ENCODE data around the gene MND1.

MND1 gene

DNA sequence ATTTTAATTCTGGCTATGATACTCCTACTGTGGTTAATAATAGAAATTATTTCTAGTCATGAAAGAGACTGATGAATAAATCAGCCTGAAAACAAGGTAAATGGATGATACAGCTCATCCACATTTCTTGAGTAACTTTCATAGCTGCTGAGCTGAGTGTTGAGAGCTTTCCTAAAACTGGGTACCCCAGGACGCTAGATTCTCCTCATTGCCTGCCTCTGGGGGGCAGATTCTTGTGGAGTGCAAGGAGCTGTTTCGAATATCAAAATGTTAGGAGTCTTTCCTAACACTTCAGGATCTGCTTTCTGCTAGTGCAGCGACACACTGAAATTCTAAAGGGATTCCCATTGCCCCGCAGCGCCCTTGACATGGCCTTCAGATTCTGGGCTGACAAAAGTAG lies 2.1 kb downstream of the MND1 start:
- DNase-seq: no peak

DNA sequence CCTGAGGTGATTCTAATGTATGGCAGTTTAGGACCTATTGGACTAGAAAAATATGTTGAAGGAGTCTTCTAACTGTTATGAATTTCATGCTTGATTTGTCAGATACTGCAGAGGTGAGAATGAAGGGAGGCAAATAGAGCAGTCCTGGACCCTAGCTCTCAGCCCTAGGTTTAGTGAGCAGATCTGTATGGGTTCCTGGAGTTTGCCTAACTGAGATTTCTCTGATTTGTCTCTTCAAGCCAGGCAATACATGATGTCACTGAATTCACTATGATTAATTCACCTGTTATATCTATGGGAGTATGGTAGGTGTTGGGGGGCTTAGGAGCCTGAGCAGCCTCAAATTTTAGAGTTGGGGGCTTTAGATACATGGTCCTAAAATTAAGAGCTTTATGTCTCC lies 2.6 kb downstream of the MND1 start:
- no peak for DNase-seq

DNA sequence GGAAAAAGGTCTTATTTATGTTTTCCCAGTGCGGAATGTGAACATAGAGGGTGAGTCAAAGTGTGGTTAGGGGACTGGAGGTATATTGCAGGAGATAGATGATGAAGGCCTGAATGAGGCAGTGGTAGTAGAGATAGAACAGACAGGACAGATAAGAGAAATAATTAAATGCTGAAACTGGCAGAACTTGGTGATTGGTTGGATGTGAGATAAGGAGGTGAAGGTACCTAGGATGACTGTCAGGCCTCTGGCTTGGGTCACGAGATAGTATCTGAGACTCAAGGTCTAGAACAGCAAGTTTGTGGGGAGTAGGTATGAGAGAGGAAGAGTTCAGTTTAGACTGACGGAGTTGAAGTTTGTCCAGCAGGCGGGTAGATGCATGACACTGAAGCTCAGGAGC lies 3.5 kb downstream of the MND1 start:
- no peak for DNase-seq

DNA sequence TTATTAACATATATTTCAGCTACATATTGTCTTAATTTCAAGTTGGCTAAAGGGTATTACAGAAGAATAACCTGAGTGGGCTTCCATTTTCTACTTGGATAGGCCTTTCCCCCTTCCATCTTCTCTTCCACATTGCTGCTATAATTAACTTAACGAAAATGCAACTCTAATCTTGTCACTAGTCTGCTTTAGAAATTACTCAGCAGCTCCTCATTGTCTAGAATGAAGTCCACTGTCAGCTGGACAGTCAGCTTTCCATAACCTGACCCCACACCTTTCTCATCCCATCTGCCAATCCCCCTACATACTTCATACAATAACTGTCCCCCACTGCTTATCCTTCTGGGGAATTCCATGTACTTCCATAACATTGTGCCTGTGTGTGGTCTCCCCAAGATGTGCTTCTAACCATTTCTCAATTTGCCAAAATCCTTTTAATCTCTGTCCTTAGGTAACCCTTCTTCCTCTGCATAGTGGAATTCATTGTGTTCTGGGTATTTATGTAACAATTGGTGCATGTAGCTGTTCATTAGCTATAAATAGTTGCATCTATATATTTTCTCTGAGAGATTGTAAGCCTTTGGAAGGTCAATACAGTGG lies 4.8 kb downstream of the MND1 start:
- no peak for DNase-seq

DNA sequence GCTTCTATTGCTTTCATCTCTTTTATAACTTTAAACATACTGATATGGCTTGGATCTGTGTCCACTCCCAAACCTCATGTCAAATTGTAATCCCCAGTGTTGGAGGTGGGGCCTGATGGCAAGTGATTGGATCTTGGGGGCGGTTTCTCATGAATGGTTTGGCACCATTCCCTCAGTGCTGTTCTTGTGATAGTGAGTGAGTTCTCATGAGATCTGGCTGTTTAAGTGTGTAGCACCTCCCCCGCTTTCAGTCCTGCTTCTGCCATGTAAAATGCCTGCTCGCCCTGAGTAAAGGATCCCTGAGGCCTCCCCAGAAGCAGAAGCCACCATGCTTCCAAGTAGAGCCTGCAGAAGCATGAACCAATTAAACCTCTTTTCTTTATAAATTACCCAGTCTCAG lies 17.7 kb downstream of the MND1 start:
- DNase-seq: no peak

DNA sequence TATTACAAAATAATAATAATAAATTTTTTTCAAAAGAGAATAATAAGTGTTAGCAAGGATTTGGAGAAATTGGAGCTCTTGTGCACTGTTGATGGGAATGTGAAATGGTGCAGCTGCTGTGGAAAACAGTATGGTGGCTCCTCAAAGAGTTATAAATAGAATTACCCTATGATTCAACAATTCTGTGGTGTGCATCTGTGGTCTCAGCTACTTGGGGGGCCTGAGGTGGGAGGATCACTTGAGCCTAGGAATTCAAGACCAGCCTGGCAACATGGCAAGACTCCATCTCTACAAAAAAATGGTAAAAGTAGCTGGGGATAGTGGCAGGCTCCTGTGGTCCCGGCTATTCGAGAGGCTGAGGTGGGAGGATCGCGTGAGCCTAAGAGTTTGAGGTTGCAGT lies 19.6 kb downstream of the MND1 start:
- DNase-seq: no peak

DNA sequence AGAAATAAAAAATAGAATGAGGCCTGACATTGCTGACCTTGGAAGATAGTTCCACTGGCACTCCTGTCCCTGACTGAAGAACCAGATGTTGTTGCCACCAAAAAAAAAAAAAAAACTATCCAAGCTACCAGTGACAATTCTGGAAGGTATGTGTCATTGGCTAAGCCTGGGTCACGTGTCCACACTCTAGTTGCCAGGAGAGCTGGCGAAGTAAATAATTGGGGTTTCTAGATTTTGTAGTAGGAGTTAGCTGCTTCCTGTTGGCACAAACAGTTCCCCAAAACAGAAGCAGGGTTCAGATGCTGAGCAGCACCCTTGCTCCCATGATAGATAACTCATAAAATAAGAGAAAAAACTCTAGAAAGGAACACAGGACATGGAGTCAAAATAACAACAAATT lies 20.5 kb downstream of the MND1 start:
- DNase-seq: no peak

DNA sequence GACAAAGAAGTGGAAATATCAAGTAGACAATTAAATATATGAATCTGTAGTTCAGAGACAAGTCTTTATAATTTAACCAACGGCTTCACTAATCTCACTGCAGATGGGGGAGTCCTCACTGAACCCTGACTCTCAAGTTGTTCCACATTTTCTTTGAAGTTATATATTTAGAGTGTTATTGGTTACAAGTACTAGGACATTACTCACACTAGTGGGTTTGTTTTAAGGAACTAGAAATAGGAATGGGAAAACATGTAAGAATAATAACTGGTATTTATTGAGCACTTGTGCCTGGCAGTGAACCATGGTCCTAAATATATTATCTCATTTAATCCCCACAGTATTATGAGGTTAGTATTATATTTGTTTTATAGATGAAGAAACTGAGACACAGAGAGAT lies 22.0 kb downstream of the MND1 start:
- DNase-seq: no peak

DNA sequence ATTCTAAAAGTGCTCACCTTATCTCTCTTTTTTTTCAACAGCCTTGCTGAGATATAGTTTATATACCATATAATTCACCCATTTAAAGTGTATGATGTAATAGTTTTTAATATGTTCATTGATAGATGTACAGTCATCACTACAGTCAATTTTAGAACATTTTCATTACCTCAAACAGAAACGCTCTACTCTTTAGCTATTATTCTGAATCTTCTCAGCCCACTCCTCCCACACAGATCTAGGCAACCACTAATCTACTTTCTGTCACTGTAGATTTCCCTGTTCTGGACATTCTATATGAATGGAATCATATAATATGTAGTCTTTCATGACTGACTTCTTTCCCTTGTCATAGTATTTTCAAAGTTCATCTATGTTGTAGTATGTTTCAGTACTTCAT lies 22.6 kb downstream of the MND1 start:
- DNase-seq: no peak

DNA sequence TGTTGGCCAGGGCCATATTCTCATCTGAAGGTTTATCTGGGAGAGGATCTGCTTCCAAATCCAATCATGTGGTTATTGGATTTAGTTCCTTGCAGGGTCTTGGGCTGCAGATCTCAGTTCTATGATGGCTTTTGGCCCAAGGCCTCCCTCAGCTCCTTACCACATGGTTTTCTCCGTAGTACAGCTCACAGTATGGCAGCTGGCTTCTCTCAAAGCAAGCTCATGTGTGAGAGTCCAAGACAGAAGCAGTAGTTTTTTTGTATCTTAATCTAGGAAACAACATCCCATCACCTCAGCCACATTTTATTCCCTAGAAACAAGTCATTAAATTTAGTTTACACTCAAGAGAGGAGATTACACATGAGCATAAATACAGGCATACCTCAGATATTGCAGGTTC lies 24.5 kb downstream of the MND1 start:
- DNase-seq: no peak

DNA sequence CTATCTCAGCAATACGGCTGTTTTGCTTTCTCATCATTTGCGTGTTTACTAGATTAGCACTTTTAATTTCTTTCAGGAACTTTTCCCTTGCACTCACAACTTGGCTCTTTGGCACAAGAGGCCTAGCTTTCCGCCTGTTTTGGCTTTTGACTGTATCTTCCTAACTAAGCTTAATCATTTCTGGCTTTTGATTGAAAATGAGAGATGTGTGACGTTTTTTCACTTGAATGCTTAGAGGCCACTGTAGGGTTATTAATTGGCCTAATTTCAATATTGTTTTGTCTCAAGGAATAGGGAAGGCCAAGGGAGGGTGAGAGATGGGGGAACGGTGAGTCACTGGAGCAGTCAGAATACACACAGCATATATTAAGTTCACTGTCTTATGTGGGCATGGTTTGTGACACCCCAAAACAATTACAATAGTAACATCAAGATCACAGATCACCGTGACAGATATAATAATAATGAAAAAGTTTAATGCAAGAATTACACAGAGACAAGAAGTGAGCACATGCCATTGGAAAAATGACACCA lies 27.3 kb downstream of the MND1 start:
- no peak for DNase-seq

DNA sequence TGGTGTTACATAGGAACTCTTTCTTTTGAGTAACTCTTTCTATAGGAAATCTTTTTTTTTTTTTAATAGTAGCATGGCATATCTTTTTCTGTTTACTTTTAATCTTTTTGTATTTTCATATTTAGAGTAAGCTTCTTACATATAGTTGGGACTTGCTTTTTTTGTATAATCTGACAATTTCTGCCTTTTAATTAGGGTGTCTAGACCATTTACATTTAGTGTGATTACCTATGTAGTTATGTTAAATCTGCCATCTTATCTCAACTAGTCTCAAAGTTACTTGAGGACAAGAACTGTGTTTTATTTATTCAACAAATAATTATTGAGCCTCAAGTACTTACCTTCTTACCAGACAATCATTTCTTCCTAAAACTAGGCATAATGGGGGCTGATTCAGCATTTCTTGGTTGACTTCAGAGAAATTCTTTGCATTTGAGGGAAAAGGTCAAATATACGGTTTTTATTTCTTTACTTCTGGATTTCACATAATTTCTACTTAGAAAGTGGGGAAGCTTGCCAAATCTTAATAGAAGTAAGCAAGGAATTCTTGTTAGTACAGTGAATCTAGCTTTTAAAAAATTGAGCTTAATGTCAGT lies 28.6 kb downstream of the MND1 start:
- DNase-seq: no peak

DNA sequence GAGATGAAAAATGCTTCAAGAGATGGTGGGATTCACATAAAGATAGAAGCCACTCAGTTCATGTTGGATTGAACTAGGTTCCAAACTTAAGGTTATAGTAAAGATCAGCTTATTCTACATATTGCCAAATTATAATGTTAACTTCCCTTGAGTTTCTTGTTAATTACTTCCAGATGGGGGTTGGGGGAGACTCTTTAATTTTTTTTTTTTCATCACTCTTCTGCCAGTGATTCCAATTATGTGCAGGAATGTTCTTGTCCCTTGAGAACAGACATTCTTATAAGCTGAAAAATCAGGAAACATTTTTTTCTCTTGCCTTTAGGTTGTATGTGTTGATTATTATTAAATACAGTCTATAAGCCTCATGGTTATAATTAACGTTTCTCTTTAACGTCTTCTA lies 30.0 kb downstream of the MND1 start:
- DNase-seq: no peak

DNA sequence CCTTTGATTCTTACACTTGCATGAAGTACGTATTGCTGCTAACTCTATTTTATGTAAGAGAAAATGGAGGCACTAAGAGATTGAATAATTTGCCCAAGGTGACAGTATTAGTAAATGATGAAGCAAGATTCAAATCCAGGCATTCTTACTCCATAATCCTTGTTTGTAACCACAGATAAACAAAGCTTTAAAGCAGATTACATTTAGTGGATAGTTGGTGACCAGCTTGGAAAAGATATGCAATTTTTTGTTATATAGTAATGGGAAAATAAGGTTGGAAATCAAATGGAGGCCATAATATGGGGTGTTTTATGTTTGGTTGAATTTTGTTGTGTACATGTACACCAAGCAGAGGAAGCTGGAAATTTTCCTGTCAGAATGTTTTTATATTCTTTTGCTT lies 30.8 kb downstream of the MND1 start:
- no peak for DNase-seq

DNA sequence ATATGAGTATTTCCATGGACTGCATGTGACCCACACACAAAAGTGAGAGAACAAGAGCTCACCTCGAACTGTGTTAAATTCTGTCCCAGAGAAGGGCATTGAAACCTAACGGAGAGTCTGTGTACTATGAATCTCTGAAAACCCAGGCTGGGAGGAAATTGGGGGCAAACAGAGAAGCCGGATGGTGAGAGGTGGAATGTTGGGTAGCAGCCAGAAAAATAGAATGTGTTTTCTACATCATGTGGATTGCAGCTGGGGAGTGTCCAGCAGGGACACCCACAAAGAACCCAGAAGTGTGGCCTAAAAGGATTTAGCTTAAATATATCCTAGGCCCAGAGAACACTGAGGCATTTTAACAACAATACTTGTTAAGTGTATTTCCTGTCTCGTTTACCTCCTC lies 38.6 kb downstream of the MND1 start:
- no peak for DNase-seq

DNA sequence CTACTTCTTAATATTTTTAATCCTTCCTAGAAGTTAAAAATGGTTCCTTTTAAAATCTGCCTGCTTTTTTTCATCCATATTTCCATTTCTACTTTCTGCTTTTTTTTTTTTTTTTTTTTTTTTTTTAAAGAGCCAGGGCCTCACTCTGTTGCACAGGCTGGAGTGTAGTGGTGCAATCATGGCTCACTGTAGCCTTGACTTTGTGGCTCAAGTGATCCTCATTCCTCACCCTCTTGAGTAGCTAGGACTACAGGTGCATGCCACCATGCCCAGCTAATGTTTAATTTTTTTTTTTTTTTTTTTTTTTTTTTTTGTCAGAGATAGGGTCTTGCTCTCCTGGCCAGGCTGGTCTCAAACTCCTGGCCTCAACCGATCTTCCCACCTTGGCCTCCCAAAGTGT lies 39.7 kb downstream of the MND1 start:
- no peak for DNase-seq

DNA sequence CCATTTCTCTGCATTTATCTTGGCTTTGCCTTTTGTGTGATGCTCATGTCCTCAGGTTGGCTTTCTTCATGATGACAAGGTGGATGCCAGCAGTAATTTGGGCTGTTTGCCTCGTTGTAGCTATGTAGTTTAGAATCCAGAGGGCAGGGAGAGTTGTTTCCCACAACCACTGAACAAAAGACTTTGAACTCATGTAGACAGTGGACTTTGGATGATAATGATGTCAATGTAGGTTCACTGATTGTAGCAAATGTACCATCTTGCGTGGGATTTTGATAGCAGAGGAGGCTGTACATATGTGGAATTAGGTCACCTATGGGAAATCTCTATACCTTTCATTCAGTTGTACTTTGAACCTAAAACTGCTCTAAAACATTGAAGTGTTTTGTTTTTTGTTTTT lies 41.3 kb downstream of the MND1 start:
- DNase-seq: no peak

DNA sequence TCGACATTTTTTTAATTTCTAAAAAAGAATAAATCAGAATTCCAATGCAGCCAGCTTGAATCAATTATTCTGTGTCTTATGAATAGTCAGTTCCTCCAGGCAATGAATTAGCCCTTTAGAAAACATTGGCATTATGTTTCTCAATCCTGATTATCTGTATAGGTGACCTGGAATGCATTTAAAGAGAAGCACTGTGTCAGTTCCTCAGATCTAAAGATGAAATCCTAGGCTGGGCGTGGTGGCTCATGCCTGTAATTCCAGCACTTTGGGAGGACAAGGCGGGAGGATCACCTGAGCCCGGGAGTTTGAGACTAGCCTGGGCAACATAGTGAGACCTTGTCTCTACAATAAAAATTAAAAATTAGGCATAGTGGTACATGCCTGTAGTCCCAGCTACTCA lies 43.5 kb downstream of the MND1 start:
- DNase-seq: no peak

DNA sequence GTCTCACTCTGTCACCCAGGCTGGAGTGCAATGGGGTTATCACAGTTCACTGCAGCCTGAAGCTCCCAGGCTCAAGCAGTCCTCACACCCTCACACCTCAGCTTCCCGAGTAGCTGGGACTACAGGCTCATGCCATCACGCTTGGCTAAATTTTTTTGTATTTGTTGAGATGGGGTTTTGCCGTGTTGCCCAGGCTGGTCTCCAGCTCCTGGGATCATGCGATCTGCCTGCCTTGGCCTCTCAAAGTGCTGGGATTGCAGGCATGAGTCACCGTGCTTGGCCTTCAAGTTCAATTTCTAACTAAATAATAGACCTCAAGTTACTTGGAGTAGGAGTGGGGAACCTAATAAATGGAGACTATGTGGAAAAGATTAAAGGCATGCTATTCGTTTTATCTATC lies 48.9 kb downstream of the MND1 start:
- DNase-seq: no peak

DNA sequence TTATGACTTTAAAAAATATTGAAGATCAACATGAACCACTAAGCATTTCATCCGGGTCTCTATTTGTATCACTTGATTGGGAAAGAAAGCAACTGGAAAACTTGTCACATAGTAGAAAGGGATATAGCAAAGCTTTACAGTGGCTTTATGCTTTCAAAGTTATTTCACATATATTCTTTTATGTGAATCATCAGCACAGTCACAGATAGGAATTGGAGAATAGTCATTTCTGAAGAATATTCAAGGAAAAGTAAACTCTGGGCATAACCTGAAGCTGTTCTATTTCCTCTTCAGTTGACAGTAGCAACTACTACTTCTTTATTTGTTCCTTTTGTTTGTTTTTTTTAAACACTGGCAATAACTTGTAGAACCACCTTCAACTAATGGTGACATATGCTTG lies 50.5 kb downstream of the MND1 start:
- no peak for DNase-seq

DNA sequence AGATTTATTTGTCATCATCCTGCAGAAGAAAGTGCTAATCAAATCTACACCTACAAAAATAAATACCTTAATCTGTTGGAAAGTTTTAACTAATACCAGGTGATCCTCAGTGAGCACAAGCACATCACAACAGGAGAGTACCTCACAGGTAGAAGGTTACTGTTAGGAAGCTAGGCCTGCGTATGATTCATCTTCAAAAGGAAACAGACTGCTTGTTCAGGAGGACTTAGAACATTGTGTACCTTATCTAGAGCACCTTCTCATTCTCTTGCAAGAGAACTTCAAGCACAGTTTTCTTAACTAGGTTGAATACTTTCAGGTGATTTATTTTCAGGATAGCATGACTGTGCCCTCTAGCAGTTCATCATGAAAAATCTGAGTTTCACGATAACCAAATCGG lies 54.2 kb downstream of the MND1 start:
- DNase-seq: no peak

DNA sequence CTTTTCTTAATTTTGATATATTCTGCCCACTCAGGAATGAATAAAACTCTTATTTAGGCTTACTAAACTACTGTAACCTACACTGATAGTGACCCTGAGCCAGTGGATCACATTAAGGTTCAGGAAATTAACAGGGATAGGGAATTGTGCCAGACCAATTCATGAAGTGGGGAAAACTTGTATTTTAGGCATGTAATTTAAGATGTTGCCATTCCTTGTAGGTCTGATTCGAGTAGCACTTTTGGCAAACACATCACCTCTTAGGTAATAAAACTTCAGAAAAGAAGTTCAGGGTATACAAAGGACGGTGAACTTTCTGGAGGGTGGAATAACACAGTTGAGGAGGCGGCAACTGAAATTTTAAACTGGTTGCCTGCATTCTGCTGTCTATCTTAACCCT lies 54.9 kb downstream of the MND1 start:
- DNase-seq: no peak

DNA sequence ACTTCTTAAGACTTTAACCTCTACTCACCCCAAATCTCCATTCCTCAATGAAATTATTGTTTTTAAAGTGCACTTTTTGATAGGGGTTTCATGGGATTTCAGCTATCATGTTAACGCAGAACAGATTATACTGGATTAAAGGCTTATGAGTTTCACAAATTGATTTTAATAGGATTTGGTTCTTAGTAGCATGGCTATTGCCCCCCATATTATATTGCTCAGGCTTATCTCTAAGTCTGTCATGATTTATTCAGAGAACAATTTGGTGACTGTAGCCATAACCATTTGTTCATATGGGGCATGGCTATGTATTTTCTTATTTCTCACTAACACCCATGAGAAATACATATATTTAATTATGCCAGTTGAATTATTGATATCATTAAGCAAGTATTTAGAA lies 57.0 kb downstream of the MND1 start:
- DNase-seq: no peak

DNA sequence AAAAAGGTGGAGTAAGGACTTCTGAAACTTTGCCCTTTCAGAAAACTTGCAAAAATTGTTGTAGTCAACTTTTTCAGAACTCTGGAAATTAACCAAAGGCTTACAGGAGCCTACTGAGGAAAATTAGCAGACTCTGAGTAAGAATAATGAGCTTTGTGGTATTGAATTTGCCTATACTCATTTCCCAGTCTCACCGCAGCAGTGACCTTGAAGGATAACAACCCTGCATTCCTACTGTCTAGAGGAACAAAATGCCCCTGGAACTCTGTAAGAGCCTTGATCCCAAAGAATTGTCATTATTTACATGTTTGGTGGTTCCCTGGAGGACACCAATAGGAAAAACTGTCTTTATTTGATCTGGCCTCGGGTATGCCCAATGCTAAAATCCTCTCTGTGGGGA lies 57.9 kb downstream of the MND1 start:
- DNase-seq: no peak

DNA sequence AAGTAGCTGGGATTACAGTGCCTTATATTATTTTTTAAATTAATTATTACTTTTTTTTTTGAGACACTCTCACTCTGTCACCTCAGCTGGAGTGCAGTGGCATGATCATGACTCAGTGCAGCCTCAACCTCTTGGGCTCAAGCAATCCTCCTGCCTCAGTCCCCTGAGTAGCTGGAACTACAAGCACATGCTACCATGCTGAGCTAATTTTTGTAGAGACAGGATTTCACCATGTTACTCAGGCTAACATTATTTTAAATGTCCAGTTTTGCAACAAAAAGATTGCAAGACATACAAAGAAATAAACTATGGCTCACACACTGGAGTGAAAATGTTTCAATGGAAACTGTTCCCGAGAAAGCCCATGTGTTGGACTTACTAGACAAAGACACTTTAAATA lies 59.2 kb downstream of the MND1 start:
- no peak for DNase-seq

Measured in activated CD4-positive, alpha-beta T cell treated with anti-CD3 and anti-CD28 coated beads for 1 hour (primary cell).